Thoracic aorta (tissue), 2 donors: ENCODE results near the gene NUCB1. TPM values are rescaled to one million over a fixed set of nuclear protein-coding genes. Genes with fewer than 3 reads are reported as not detected.
"Not testable (repeated sequence)": the region's sequence is repeated elsewhere in the genome, so short reads cannot be mapped to it uniquely, and the experiment has no call there.

Experiments used
- ATAC-seq: fragments of 150-250 bp; one replicate; pipeline ENCODE4 v1.8.0; 2017; ENCODE audit warnings: low read depth; ENCODE audit not compliant: insufficient number of reproducible peaks, low FRiP score
- DNase-seq: peaks from one replicate; pipeline ENCODE4 v3.0.0-alpha.2; 2020; ENCODE audit warnings: low spot score
- H3K27ac ChIP-seq, 2 donors: fragments of 200-600 bp; sonication (generic); 1 replicate in 1 of 2; 2 replicates in 1 of 2; pipeline ENCODE4 v1.5.1; 2016; ENCODE audit warnings: mild to moderate bottlenecking in 2 of 2, moderate library complexity in 2 of 2
- H3K27me3 ChIP-seq: fragments of 200-600 bp; sonication (generic); replicated peaks from 2 replicates; pipeline ENCODE4 v1.6.0; 2016; ENCODE audit warnings: mild to moderate bottlenecking; ENCODE audit not compliant: insufficient read depth
- H3K36me3 ChIP-seq: fragments of 200-600 bp; sonication (generic); one replicate; pipeline ENCODE4 v1.5.1; 2016
- H3K4me1 ChIP-seq, 2 donors: fragments of 200-600 bp; sonication (generic); 1 replicate in 1 of 2; 2 replicates in 1 of 2; pipeline versions ENCODE4 v1.5.1 to v1.6.0; 2016; ENCODE audit warnings: low read depth in 2 of 2, mild to moderate bottlenecking in 1 of 2; ENCODE audit not compliant: control insufficient read depth in 1 of 2
- H3K4me3 ChIP-seq: fragments of 200-600 bp; sonication (generic); 2 replicates; pipeline ENCODE4 v1.5.1; 2016; ENCODE audit warnings: mild to moderate bottlenecking
- H3K9me3 ChIP-seq: fragments of 200-600 bp; sonication (generic); 2 replicates; pipeline ENCODE4 v1.5.1; 2016
- CTCF ChIP-seq: fragments of 200-600 bp; sonication (generic); IDR thresholded peaks from one replicate; pipeline ENCODE4 v1.5.1; 2019; ENCODE audit warnings: antibody characterized with exemption
- total RNA-seq, 2 donors: library from RNA; depleted of rRNA; stranded (reverse); fragments of >200 nt; gene quantifications; one replicate each; pipeline versions ENCODE4 v1.1.0 to v1.2.3, GENCODE V29; 2016

Gene NUCB1
- total RNA-seq, 2 donors from 2014 or later: 415 to 671 TPM

- Histone ChIP-seq H3K4me1 (no peaks in the 10 kb centered on the region), H3K36me3 (peaks cover 50% of the 10 kb centered on the region), H3K27me3 (no peaks in the 10 kb centered on the region), H3K9me3 (no peaks in the 10 kb centered on the region), H3K27ac (no peak overlapping the region), H3K4me3 (no peak overlapping the region)
- TF ChIP-seq CTCF: no peak
- DNase-seq: no peak
- ATAC-seq: no peak
Measured at GRCh38 chr19:48920949-48921348, 20.8 kb downstream of the NUCB1 start.

GRCh38 chr19:48921721-48922500 lies 21.8 kb downstream of the NUCB1 start:
- Histone ChIP-seq H3K4me3 (no peak overlapping the region), H3K27me3 (no peaks in the 10 kb centered on the region), H3K36me3 (peaks cover 41% of the 10 kb centered on the region), H3K4me1 (no peaks in the 10 kb centered on the region), H3K27ac (no peak overlapping the region), H3K9me3 (no peaks in the 10 kb centered on the region)
- ATAC-seq (no peak), DNase-seq (no peak)
- TF ChIP-seq CTCF: no peak

- no peak for ATAC-seq
Measured at GRCh38 chr19:48922548-48923490, 22.7 kb downstream of the NUCB1 start.

GRCh38 chr19:48925240-48925843 lies 25.2 kb downstream of the NUCB1 start:
- H3K4me3 ChIP-seq: no peak overlapping the region
- ATAC-seq: no peak
- no peak for TF ChIP-seq CTCF
- H3K9me3 ChIP-seq: no peaks in the 10 kb centered on the region
- no peaks in the 10 kb centered on the region for H3K27me3 ChIP-seq
- H3K4me1 ChIP-seq: peaks cover 0 to 5% of the 10 kb centered on the region in 2 donors
- DNase-seq: no peak
- no peak overlapping the region for H3K27ac ChIP-seq
- H3K36me3 ChIP-seq: peaks cover 30% of the 10 kb centered on the region

More at GRCh38 chr19:48922548-48923490, 22.7 kb downstream of the NUCB1 start:
- Histone ChIP-seq H3K4me3 (no peak overlapping the region), H3K27me3 (no peaks in the 10 kb centered on the region), H3K27ac (no peak overlapping the region), H3K9me3 (no peaks in the 10 kb centered on the region), H3K4me1 (peaks cover 0 to 5% of the 10 kb centered on the region in 2 donors), H3K36me3 (peaks cover 41% of the 10 kb centered on the region)
- no peak for DNase-seq
- no peak for TF ChIP-seq CTCF

GRCh38 chr19:48925890-48926289 lies 25.8 kb downstream of the NUCB1 start:
- not testable (repeated sequence) for DNase-seq, H3K27me3 ChIP-seq, ATAC-seq, H3K4me1 ChIP-seq, H3K9me3 ChIP-seq, H3K4me3 ChIP-seq
- peaks cover 27% of the 10 kb centered on the region for H3K36me3 ChIP-seq
- H3K27ac ChIP-seq: peak overlapping the region in 1 of 2 donors; percentile 56
